AG04450 (cell line): ENCODE measurements around the gene NUMB. TPM values are rescaled to one million over a fixed set of nuclear protein-coding genes. Genes with fewer than 3 reads are reported as not detected.

Source experiments
- CTCF ChIA-PET: fragments of 300-600, 350-600 bp; formaldehyde crosslinking; extraction: SDS; loops from one replicate; lab custom pipeline; 2022; ENCODE audit warnings: antibody characterized with exemption, inconsistent platforms; lab: Charles Lee
- POLR2A ChIA-PET: fragments of 350-600 bp; formaldehyde crosslinking; extraction: SDS; loops from one replicate; lab custom pipeline; 2021; ENCODE audit warnings: antibody characterized with exemption, inconsistent platforms; lab: Yijun Ruan, JAX
- DNase-seq: peaks from one replicate; pipeline ENCODE4 v3.0.0-alpha.2; 2011; ENCODE audit warnings: low read depth, low spot score
- H3K27ac ChIP-seq: one replicate; pipeline ENCODE4 v1.5.1; 2012; ENCODE audit warnings: low read depth, low read length, control low read depth
- H3K27me3 ChIP-seq: one replicate; pipeline ENCODE4 v1.6.0; 2012; ENCODE audit warnings: low read length; ENCODE audit not compliant: control insufficient read depth, insufficient read depth
- H3K4me3 ChIP-seq: 2 replicates; pipeline ENCODE4 v1.5.1; 2011; ENCODE audit warnings: mild to moderate bottlenecking, low read depth, low read length, control low read depth
- H3K9me3 ChIP-seq: 2 replicates; pipeline ENCODE4 v1.5.1; 2012; ENCODE audit warnings: low read length; ENCODE audit not compliant: control insufficient read depth, insufficient read depth
- polyA plus RNA-seq: library from polyadenylated mRNA; depleted of rRNA; stranded (reverse); fragments of >200 nt; gene quantifications from 2 replicates; pipeline ENCODE4 v1.2.3, GENCODE V29; 2011
- TF ChIP-seq, protein P1 (sequence below): IDR thresholded peaks from 2 replicates; pipeline ENCODE4 v1.5.1; 2011; ENCODE audit warnings: low read depth, low read length, control low read depth, inconsistent platforms

Gene NUMB
- polyA plus RNA-seq, 1 experiment: 152 TPM

DNA sequence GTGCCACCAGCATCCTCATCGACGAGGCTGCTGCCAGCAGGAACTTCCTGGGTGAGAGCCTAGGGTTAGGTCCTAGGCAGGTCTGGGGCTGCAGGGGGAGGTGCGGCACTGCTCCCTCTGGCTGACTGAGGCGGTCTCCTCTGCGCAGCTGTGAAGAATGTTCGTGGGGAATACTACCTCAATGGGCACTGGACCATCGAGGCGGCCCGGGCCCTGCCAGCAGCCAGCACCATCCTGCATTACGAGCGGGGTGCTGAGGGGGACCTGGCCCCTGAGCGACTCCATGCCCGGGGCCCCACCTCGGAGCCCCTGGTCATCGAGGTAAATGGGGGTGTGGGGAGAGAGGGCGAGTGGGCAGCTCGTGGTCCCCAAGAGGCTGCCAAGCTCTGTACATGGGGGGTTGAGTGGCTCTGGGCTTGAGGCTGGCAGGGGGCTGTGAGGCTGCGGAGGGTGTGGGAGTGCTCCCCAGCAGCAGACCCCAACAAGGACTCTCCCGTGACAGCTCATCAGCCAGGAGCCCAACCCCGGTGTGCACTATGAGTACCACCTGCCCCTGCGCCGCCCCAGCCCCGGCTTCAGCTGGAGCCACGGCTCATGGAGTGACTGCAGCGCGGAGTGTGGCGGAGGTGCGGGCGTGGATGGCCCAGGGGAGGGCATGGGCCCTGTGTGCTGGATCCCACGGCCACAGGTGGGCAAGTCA lies 206.7 kb downstream of the NUMB start:
- no peak overlapping the region for H3K27ac ChIP-seq
- H3K27me3 ChIP-seq: no peaks in the 10 kb centered on the region
- POLR2A ChIA-PET: no interaction called here
- no peaks in the 10 kb centered on the region; the same call in 1 of the 2 replicates for H3K9me3 ChIP-seq
- no peak for DNase-seq
- TF ChIP-seq, protein P1, sequence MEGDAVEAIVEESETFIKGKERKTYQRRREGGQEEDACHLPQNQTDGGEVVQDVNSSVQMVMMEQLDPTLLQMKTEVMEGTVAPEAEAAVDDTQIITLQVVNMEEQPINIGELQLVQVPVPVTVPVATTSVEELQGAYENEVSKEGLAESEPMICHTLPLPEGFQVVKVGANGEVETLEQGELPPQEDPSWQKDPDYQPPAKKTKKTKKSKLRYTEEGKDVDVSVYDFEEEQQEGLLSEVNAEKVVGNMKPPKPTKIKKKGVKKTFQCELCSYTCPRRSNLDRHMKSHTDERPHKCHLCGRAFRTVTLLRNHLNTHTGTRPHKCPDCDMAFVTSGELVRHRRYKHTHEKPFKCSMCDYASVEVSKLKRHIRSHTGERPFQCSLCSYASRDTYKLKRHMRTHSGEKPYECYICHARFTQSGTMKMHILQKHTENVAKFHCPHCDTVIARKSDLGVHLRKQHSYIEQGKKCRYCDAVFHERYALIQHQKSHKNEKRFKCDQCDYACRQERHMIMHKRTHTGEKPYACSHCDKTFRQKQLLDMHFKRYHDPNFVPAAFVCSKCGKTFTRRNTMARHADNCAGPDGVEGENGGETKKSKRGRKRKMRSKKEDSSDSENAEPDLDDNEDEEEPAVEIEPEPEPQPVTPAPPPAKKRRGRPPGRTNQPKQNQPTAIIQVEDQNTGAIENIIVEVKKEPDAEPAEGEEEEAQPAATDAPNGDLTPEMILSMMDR: no peak
- CTCF ChIA-PET: no interaction called here
- H3K4me3 ChIP-seq: no peak overlapping the region

DNA sequence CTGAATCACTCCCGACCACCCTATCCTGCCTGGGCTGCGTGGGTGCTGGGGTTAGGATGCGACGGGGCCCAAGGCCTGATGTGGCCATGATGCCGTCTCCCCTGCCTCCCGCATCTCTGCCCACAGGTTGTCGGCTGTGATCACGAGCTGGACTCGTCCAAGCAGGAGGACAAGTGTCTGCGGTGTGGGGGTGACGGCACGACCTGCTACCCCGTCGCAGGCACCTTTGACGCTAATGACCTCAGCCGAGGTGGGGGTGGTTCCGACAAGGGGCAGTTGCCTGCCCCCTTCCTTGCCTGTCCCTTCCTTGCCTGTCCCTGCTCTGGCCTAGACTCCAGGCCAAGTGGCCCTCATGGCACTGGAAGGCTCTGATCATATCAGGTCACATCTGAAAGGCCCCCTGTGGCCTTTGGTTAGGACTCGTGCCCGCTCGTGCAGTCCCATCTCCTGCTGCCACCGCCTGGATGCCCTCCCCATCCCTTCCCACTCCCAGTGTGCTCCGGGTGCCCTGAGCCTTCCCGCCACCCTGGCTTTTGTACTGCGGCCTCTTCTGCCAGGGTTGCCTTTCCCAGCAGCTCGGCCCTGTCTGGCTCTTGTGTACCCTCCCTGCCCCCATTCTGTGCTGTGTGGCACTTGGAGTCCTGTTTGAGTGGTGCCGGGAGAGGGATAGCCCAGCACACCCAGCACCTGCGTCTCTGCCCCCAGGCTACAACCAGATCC lies 207.4 kb downstream of the NUMB start:
- TF ChIP-seq, protein P1: no peak
- Histone ChIP-seq H3K4me3 (no peak overlapping the region), H3K27me3 (no peaks in the 10 kb centered on the region), H3K9me3 (no peaks in the 10 kb centered on the region; the same call in 1 of the 2 replicates), H3K27ac (no peak overlapping the region)
- CTCF ChIA-PET: no interaction called here
- POLR2A ChIA-PET: no interaction called here
- no peak for DNase-seq

DNA sequence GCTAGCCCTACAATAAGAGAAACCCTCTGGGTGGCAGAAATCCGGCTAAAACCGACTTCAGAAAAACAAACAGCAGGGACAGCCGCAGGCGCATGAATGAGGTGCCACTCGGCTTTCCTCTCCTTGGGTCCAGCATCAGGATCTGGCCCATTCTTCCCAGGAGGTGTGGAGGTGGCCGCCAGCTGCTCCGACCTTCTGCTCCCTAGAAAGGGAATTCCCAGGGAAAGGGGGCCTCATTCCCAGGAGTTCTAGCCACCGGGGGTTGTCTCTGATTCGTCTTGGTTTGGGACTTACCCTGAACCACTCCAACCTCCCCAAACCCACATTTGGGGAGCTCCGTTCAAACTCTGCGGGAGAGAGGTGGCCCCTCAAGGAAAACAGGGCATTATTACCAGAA lies 208.0 kb downstream of the NUMB start:
- H3K9me3 ChIP-seq: no peaks in the 10 kb centered on the region; the same call in 1 of the 2 replicates
- no peaks in the 10 kb centered on the region for H3K27me3 ChIP-seq
- H3K27ac ChIP-seq: no peak overlapping the region
- H3K4me3 ChIP-seq: no peak overlapping the region
- no peak for DNase-seq
- ChIA-PET POLR2A (no interaction called here), CTCF (no interaction called here)
- TF ChIP-seq, protein P1: no peak

DNA sequence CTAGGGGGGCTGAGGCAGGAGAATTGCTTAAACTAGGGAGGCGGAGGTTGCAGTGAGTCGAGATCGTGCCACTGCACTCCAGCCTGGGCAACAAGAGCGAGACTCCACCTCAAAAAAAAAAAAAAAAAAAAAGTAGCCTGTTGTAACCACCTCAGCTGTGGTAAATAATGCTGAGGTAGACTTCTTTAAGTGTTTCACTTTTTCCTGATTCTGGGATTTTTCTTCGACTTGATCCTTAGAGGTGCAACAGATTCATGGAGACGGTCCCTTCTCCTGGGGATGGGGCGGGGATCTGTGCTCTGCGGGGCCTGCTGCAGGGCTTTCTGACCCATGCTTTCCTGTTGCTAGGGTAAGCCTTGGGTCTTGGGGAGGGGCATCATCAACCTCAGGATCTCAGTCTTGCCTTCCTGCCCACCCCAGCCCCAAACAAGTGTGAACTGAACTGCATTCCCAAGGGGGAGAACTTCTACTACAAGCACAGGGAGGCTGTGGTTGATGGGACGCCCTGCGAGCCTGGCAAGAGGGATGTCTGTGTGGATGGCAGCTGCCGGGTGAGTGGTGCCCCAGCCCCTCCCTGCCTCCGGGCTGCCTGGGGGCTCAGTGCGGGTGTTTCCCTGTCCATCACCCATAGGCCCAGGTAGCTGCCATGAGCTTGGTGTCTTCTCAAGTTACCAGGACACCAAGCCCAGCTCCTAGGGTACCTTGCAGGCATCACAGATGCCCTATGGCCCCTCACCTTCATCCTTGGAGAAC lies 208.6 kb downstream of the NUMB start:
- CTCF ChIA-PET: no interaction called here
- Histone ChIP-seq H3K27ac (no peak overlapping the region), H3K27me3 (no peaks in the 10 kb centered on the region), H3K9me3 (no peaks in the 10 kb centered on the region; the same call in 1 of the 2 replicates), H3K4me3 (no peak overlapping the region)
- no peak for DNase-seq
- POLR2A ChIA-PET: no interaction called here
- TF ChIP-seq, protein P1: no peak
